PFSK-1 (cell line): Measurements from ENCODE around the gene PRL.

Source experiments
- POLR2AphosphoS5 ChIP-seq: IDR thresholded peaks from 2 replicates; pipeline ENCODE4 v1.6.1; 2012; ENCODE audit warnings: low read depth, mild to moderate bottlenecking, control low read depth, low read length, moderate library complexity
- REST ChIP-seq, 2 experiments: IDR thresholded peaks; 2 replicates each; pipeline versions ENCODE4 v1.6.1 to v1.8.0; 2011 to 2012; ENCODE audit warnings: low read depth in 2 of 2, low read length in 2 of 2, control low read depth in 1 of 2, inconsistent platforms in 1 of 2, mild to moderate bottlenecking in 1 of 2, moderate library complexity in 1 of 2; ENCODE audit not compliant: insufficient read depth in 1 of 2
- TAF1 ChIP-seq: IDR thresholded peaks from 2 replicates; pipeline ENCODE4 v1.6.1; 2012; ENCODE audit warnings: low read length, control low read depth, borderline replicate concordance; ENCODE audit not compliant: insufficient read depth

- TF ChIP-seq REST (IDR thresholded peaks at IDR 0.05; ENCODE audit: insufficient read depth in 1 of 2, low read depth in 2 of 2, low read length in 2 of 2) (no peak), TAF1 (no peak), POLR2AphosphoS5 (no peak)
Observed at GRCh38 chr6:22330941-22331340, 34.1 kb upstream of the PRL start.
